GM23338 (cell line): ENCODE measurements around the gene FAM8A1. TPM values are rescaled to one million over a fixed set of nuclear protein-coding genes. Genes with fewer than 3 reads are reported as not detected.

Source experiments
- ATAC-seq: fragments of 200-7000 bp; cut with Tn5 transposase; 3 replicates; pipeline ENCODE4 v1.9.1; 2020
- DNase-seq: peaks from one replicate; pipeline ENCODE4 v3.0.0-alpha.2; 2015; ENCODE audit warnings: low spot score
- H2AFZ ChIP-seq: fragments of 200-600 bp; sonication (generic); 2 replicates; pipeline ENCODE4 v1.8.0; 2016; ENCODE audit warnings: antibody characterized with exemption, mild to moderate bottlenecking, moderate library complexity
- H3F3A ChIP-seq: fragments of 200-600 bp; sonication (generic); replicated peaks from 2 replicates; pipeline ENCODE4 v1.8.0; 2017; ENCODE audit warnings: antibody characterized with exemption, mixed run types, low read depth
- H3K27ac ChIP-seq: fragments of 200-600 bp; sonication (generic); 2 replicates; pipeline ENCODE4 v1.6.1; 2016; ENCODE audit warnings: low read depth
- H3K27me3 ChIP-seq: fragments of 200-600 bp; sonication (generic); 2 replicates; pipeline ENCODE4 v1.8.0; 2016; ENCODE audit warnings: mild to moderate bottlenecking, mixed run types, moderate library complexity; ENCODE audit not compliant: insufficient read depth
- H3K36me3 ChIP-seq: fragments of 200-600 bp; sonication (generic); 2 replicates; pipeline ENCODE4 v1.8.0; 2016; ENCODE audit warnings: mild to moderate bottlenecking; ENCODE audit not compliant: insufficient read depth
- H3K4me1 ChIP-seq: fragments of 200-600 bp; sonication (generic); 2 replicates; pipeline ENCODE4 v1.8.0; 2016; ENCODE audit warnings: mild to moderate bottlenecking, moderate library complexity; ENCODE audit not compliant: insufficient read depth
- H3K4me2 ChIP-seq: fragments of 200-600 bp; sonication (generic); 2 replicates; pipeline ENCODE4 v1.7.1; 2017; ENCODE audit warnings: mixed run types
- H3K4me3 ChIP-seq: fragments of 200-600 bp; sonication (generic); 2 replicates; pipeline ENCODE4 v1.6.1; 2016; ENCODE audit warnings: mixed run types
- H3K79me2 ChIP-seq: fragments of 200-600 bp; sonication (generic); replicated peaks from 2 replicates; pipeline ENCODE4 v1.8.0; 2017; ENCODE audit warnings: mild to moderate bottlenecking; ENCODE audit not compliant: insufficient read depth
- H3K9me2 ChIP-seq: fragments of 200-600 bp; sonication (generic); 2 replicates; pipeline ENCODE4 v1.8.0; 2017; ENCODE audit not compliant: insufficient read depth
- H4K20me1 ChIP-seq: fragments of 200-600 bp; sonication (generic); replicated peaks from 2 replicates; pipeline ENCODE4 v1.8.0; 2017; ENCODE audit warnings: mild to moderate bottlenecking; ENCODE audit not compliant: insufficient read depth
- H3K27ac Mint-ChIP-seq: 2 replicates; pipeline ENCODE4 v1.8.0; 2020; ENCODE audit warnings: inconsistent platforms, mild to moderate bottlenecking, moderate library complexity, mixed read lengths
- H3K27me3 Mint-ChIP-seq: 3 replicates; pipeline ENCODE4 v1.8.0; 2022; ENCODE audit warnings: low read depth, mild to moderate bottlenecking, moderate library complexity, mixed read lengths, inconsistent platforms; ENCODE audit not compliant: insufficient read depth, poor library complexity
- H3K36me3 Mint-ChIP-seq: 3 replicates; pipeline ENCODE4 v1.8.0; 2021; ENCODE audit warnings: low read depth, mild to moderate bottlenecking, inconsistent platforms, moderate library complexity, mixed read lengths
- H3K4me1 Mint-ChIP-seq: 3 replicates; pipeline ENCODE4 v1.8.0; 2020; ENCODE audit warnings: mild to moderate bottlenecking, inconsistent platforms, mixed read lengths
- H3K4me3 Mint-ChIP-seq: 3 replicates; pipeline ENCODE4 v1.8.0; 2021; ENCODE audit warnings: moderate library complexity, mild to moderate bottlenecking, inconsistent platforms, mixed read lengths
- H3K9me3 Mint-ChIP-seq: 3 replicates; pipeline ENCODE4 v1.8.0; 2020; ENCODE audit warnings: moderate library complexity, mild to moderate bottlenecking, inconsistent platforms, mixed read lengths
- CREB1 ChIP-seq: fragments of 250-450 bp; sonication (Bioruptor Pico); IDR thresholded peaks from 2 replicates; pipeline ENCODE4 v1.5.0; 2020; ENCODE audit warnings: low read depth, mild to moderate bottlenecking, moderate library complexity
- ETS1 ChIP-seq: IDR thresholded peaks from 2 replicates; pipeline ENCODE4 v1.6.1; 2016; ENCODE audit warnings: antibody characterized with exemption
- EZH2 ChIP-seq: fragments of 200-600 bp; sonication (generic); IDR thresholded peaks from one replicate; pipeline ENCODE4 v1.8.0; 2017; ENCODE audit warnings: antibody characterized with exemption, mild to moderate bottlenecking, low read depth; ENCODE audit not compliant: unreplicated experiment
- JUNB ChIP-seq: IDR thresholded peaks from one replicate; pipeline ENCODE4 v1.6.1; 2016; ENCODE audit warnings: antibody characterized with exemption; ENCODE audit not compliant: unreplicated experiment
- NANOG ChIP-seq: IDR thresholded peaks from 2 replicates; pipeline ENCODE4 v1.6.1; 2016; ENCODE audit warnings: antibody characterized with exemption, borderline replicate concordance
- POLR2AphosphoS5 ChIP-seq: IDR thresholded peaks from 2 replicates; pipeline ENCODE4 v1.6.1; 2016; ENCODE audit warnings: antibody characterized with exemption, low read depth
- ZNF331 ChIP-seq: fragments of 250-450 bp; sonication (Bioruptor Pico); IDR thresholded peaks from 2 replicates; pipeline ENCODE4 v1.5.0; 2020; ENCODE audit warnings: low read depth, mild to moderate bottlenecking, moderate library complexity
- ZNF462 ChIP-seq: fragments of 250-450 bp; sonication (Bioruptor Pico); IDR thresholded peaks from 2 replicates; pipeline ENCODE4 v1.5.0; 2020; ENCODE audit warnings: mild to moderate bottlenecking, moderate library complexity
- polyA plus RNA-seq: library from polyadenylated mRNA; unstranded; fragments of >200 nt; fragmentation: Nextera tagmentation; extraction: Ambion mirVana; gene quantifications from 2 replicates; pipeline ENCODE4 v1.2.1, GENCODE V29; 2016
- total RNA-seq: library from RNA; depleted of rRNA; stranded (reverse); fragments of >200 nt; shearing (Covaris generic); gene quantifications from 2 replicates; pipeline ENCODE4 v1.2.3, GENCODE V29; 2014

FAM8A1 gene
- total and polyA plus RNA-seq, 2 experiments from 2014 or later: 4.0 to 15.6 TPM

- Mint-ChIP-seq H3K9me3 (no peaks in the 10 kb centered on the region; the same call in 2 of the 3 replicates), H3K27me3 (no peaks in the 10 kb centered on the region), H3K36me3 (peaks cover 71% of the 10 kb centered on the region), H3K27ac (no peak overlapping the region), H3K4me1 (no peaks in the 10 kb centered on the region), H3K4me3 (no peak overlapping the region)
- TF ChIP-seq ZNF331 (no peak), JUNB (no peak), POLR2AphosphoS5 (no peak), EZH2 (no peak), ZNF462 (CRISPR knock-in tag) (no peak), ETS1 (no peak), CREB1 (CRISPR knock-in tag) (no peak), NANOG (no peak)
- Histone ChIP-seq H3K79me2 (peaks cover 74% of the 10 kb centered on the region), H3K4me1 (no peaks in the 10 kb centered on the region), H3K4me2 (no peak overlapping the region), H2AFZ (no peak overlapping the region), H3K9me2 (no peaks in the 10 kb centered on the region), H3K36me3 (peaks cover 36% of the 10 kb centered on the region), H3F3A (no peaks in the 10 kb centered on the region; the same call in 1 of the 2 replicates), H3K27ac (no peak overlapping the region), H4K20me1 (peaks cover 25% of the 10 kb centered on the region), H3K27me3 (no peaks in the 10 kb centered on the region), H3K4me3 (no peak overlapping the region)
- DNase-seq (no peak), ATAC-seq (no peak)
These were observed 20.9 kb downstream of the FAM8A1 start for GRCh38 chr6:17621003-17621402.
